Activated CD4-positive, alpha-beta T cell treated with anti-CD3 and anti-CD28 coated beads for 24 hours (primary cell): ENCODE results near the gene DMAC1.

Source experiments
- DNase-seq, 2 donors: peaks; one replicate each; pipeline ENCODE4 v3.0.0-alpha.2; 2020; ENCODE audit warnings: low read depth in 2 of 2

The DMAC1 gene

GRCh38 chr9:7799234-7799943 lies at the start of gene DMAC1:
Gene DMAC1 (minus strand): TSS chr9:7799778. CDS start chr9:7799734, 44 bp downstream.
- DNase-seq, result peak; percentile 59 to 63

DNA sequence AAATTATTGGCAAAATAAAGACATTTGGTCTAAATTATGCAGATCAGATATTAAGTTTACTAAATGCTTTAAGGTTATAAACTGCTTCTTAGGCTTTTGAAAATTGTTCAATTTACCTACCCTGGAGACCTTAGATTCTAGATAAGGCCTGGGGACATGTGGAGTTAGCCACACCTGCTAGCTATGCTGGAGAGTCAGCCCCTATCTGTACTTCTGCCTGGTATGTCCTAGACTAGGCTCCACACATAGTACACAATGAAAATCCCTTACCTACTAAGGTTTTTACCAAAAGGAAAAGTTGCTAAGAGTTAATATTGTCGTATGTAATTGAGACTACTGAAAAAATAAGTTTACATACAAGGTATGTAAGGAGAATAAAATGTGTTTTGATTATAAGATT lies 49.8 kb upstream of the DMAC1 start:
- DNase-seq, result no peak

DNA sequence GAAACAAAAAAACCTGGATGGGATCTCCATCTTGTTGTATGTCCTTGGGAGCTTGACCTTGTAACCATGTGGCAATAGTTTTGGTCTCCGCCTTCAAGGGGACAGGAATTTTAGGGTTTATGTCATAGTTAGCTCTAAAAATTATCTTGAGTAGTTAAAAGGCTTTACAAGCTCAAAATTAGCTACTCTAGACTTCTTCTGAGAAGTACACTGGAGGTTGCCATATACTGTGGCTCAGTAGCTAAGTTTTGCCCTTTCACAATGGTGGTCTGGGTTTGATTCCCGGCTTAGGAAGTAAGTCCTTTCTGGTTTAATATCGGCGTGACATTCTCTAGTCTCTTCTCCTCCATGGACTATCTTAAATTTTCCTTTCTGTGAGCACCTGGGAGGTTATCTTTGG lies 48.9 kb upstream of the DMAC1 start:
- DNase-seq, result no peak

GRCh38 chr9:7844242-7844641 lies 44.7 kb upstream of the DMAC1 start:
- no peak for DNase-seq

DNA sequence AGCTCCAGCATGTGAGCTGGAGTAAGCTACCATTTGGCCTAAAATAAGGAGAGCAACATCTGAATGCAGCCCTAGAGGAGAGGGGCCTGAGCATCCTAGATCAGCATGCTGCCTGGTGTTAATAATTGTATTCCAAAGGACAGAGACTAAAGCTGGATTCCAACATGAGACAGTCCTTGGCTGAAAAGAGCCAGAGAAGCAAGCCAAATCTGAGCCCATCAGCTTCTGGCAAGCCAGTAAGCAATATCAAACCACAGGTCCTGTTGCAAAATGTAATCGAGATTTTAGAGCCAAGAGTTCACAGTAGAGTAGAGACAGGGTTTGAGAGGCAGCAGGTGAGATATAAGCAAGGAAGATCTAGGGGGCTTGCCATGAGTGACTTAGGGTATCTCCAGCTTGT lies 42.3 kb upstream of the DMAC1 start:
- no peak for DNase-seq

- DNase-seq, result no peak
Observed at GRCh38 chr9:7834531-7834930, 35.0 kb upstream of the DMAC1 start.

- no peak for DNase-seq
Observed at GRCh38 chr9:7828334-7828733, 28.8 kb upstream of the DMAC1 start.

DNA sequence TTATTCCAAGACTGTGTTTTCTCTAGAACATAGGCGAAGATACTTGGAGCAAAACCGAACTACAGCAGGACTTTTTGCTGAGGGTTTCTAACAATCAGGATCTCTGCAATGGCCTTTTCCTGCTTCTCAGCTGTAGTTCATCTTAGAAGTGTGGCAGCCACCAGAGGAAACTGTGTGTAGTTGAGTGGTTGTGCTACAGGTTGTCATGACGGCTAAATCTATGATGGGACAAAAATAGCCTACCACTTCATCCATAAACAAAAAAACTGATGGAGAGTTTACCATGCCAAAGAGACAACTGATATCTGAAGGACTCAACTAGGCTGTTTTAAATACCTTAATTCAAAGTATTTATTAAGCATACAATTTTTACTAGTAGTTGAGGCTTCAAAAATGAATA lies 28.2 kb upstream of the DMAC1 start:
- no peak for DNase-seq

DNA sequence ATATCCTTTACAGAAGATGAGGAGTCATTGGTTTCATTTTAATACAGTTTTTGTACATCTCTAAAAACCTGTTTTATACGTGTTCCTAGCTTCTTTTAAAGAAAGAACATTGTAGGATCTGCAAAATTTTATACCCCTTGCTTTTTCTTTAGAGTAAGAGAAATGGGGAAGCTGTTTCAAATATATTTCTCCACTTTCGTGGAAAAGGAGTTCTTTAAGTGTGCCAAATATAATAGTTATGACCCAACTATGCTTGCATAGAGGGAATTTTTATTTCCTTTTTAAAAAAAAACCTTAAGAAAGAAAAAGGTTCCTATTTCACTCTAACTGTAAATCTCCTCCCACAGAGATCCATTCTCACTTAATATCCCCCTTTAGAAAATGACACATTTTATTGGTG lies 27.5 kb upstream of the DMAC1 start:
- no peak for DNase-seq

DNA sequence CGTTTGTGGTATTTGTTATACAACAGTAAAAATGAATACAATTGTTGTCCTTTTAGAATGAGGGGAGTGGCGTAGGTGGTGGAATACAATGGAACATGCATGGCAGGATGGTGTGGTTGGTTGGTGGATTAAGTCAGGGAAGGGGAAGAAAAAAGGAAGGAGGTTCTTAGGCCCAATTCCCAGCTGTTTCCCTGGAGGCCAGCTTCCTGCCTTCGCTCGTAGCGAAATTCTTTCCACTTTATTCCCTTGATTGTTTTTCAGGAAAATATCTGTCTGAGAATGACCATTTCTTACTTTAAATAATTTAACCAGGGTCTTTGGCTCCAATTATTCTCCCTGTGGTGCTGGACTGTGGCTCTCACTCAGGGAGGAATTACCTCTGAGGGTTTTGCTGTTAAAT lies 24.1 kb upstream of the DMAC1 start:
- no peak for DNase-seq

- DNase-seq, result no peak
Observed at GRCh38 chr9:7819984-7820383, 20.4 kb upstream of the DMAC1 start.

DNA sequence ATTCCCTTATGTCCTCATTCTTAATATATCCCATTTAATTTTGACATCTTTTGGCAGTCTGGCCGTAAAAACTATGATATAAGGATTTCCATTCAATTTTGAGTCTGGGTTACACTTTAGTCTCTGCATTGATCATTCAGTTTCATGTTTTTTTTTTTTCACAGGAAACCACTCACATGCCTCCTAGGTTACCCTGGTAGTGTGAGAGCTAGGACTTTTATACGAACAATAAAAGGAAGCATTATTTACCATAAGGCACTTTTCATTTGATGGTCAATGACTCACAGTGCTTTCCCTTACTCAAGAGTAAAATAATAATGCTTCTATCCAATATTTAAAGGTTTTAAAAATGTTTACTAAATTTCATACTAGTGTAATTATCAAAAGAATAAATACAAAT lies 16.4 kb upstream of the DMAC1 start:
- no peak for DNase-seq

DNA sequence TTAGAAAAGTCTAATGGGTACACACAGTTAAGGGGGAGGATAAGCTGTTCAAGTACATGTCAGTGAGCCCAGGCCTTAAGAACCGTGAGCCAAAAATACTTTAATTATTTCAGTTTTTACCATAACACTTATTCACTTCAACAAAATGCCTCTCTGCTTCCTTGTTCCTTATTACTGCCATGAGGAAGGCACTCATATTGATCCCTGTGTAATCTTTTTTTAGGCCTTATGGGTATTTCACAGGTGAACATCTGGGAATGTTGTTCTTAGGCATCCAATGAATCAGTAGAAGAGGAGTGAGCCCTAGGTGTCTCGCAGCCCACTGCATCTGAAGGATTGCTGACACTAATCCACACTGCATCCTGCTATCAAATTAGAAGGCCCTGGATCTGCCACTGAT lies 13.5 kb upstream of the DMAC1 start:
- no peak for DNase-seq

- no peak for DNase-seq
Observed at GRCh38 chr9:7811677-7812076, 12.1 kb upstream of the DMAC1 start.

GRCh38 chr9:7802666-7803065 lies 3.1 kb upstream of the DMAC1 start:
- DNase-seq, result no peak

DNA sequence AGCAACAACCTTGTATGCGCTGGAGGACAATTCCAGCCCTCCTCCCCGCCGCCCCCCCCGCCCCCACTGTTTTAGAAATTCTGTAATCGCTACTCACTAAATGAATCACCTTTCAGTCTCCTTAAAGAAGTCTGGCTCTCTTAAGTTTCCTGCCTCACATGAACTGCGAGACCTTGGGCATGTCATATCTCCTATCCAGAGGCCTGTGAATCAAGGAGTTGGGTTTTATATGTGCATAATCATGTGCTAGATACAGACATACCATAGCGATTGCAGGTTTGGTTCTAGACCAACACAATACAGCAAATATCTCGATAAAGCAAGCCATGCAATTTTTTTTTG lies 337 bp upstream of the DMAC1 start:
- no peak for DNase-seq

- DNase-seq, result no peak
Observed at GRCh38 chr9:7794196-7794595, 5.4 kb downstream of the DMAC1 start.

DNA sequence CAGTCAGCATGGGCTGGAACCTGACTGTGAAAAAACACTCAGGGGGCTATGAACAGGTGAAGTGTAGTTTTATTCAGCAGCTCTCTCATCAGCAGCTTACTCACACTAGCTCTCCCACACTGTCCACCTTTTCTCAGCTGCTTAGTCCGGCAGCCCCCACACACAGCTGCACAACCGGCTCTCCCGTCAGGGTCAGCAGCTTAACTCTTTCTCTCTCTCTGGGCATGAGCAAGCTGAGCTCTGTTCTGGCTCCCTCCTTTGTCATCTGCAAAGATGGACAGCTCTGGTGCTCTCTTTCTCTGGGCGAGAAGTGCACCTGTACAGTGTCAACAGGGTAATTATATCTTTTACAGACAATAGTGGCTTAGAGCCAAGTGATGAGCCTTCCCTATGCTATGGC lies 8.2 kb downstream of the DMAC1 start:
- no peak for DNase-seq

- DNase-seq, result no peak
Observed at GRCh38 chr9:7790819-7791182, 8.8 kb downstream of the DMAC1 start.

- DNase-seq, result no peak
Observed at GRCh38 chr9:7790022-7790818, 9.4 kb downstream of the DMAC1 start.

GRCh38 chr9:7788772-7789171 lies 10.8 kb downstream of the DMAC1 start:
- DNase-seq, result no peak

- no peak for DNase-seq
Observed at GRCh38 chr9:7785813-7786212, 13.8 kb downstream of the DMAC1 start.

DNA sequence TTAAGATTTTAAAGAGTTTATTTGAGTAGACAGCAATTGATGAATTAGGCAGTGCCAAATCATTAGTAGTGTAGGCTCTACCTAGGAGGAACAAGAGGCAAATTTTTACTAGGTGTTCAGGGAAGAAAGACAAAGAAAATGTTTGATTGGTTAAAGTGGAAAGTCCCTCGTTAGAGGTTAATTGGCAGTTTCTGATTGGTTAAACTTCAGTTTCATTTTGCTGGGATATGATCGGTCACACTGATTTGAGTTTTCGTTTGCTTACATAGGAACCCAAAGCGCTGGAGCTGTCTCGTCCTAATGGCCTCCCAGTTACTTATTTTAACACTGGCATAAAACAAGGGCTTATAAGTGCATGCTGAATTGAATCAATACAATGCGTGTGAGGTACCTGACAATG lies 15.1 kb downstream of the DMAC1 start:
- no peak for DNase-seq

DNA sequence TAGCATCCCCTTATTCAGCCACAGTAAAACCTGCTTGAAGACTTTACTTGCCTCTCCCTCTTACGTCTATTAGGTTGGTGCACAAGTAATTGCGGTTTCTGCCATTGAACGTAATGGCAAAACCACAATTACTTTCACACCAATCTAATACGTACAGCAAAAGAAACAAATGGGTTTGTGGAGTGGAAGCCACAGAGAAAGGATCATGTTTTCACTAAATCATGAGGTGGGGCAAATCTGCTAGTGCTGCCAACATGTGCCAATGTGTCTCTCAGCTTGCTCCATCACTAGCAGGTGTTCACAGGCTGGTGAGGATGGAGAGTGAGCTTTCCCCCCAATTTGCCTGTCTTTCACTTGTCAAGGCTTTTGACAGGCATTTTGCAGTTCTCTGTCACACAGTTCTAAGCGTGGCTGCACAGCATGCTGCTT lies 15.9 kb downstream of the DMAC1 start:
- DNase-seq, result no peak
